Neural cell (in vitro differentiated cells): ENCODE results near the gene EPN1. TPM values are rescaled to one million over a fixed set of nuclear protein-coding genes. Genes with fewer than 3 reads are reported as not detected.

Source experiments
- H2AFZ ChIP-seq: fragments of 200-600, 300-800 bp; sonication (generic), shearing (Covaris generic); 2 replicates; pipeline ENCODE4 v1.6.0; 2014; ENCODE audit warnings: low read depth, mild to moderate bottlenecking, antibody characterized with exemption, low read length, moderate library complexity
- H3F3A ChIP-seq: fragments of 200-600 bp; shearing (Covaris generic); 2 replicates; pipeline ENCODE4 v1.6.1; 2016; ENCODE audit warnings: mild to moderate bottlenecking, moderate library complexity, mixed read lengths, antibody characterized with exemption, low read length; ENCODE audit not compliant: insufficient read depth, poor library complexity, severe bottlenecking
- H3K27ac ChIP-seq: fragments of 200-600, 300-800 bp; sonication (generic), shearing (Covaris generic); 2 replicates; pipeline ENCODE4 v1.5.1; 2014; ENCODE audit warnings: mild to moderate bottlenecking, low read length, moderate library complexity
- H3K27me3 ChIP-seq: fragments of 300-800, 200-600 bp; sonication (generic), shearing (Covaris generic); 2 replicates; pipeline ENCODE4 v1.6.0; 2014; ENCODE audit warnings: mild to moderate bottlenecking, low read depth, low read length, moderate library complexity; ENCODE audit not compliant: insufficient read depth
- H3K36me3 ChIP-seq: fragments of 300-800, 200-600 bp; sonication (generic), shearing (Covaris generic); 2 replicates; pipeline ENCODE4 v1.5.1; 2014; ENCODE audit warnings: mild to moderate bottlenecking, antibody characterized with exemption, low read length, moderate library complexity; ENCODE audit not compliant: insufficient read depth
- H3K4me2 ChIP-seq: fragments of 300-800, 200-600 bp; sonication (generic), shearing (Covaris generic); 2 replicates; pipeline ENCODE4 v1.6.0; 2014; ENCODE audit warnings: mild to moderate bottlenecking, low read length
- H3K4me3 ChIP-seq: fragments of 300-800, 200-600 bp; sonication (generic), shearing (Covaris generic); 2 replicates; pipeline ENCODE4 v1.5.1; 2014; ENCODE audit warnings: mild to moderate bottlenecking, low read length, moderate library complexity
- H3K79me2 ChIP-seq: fragments of 200-600 bp; shearing (Covaris generic); replicated peaks from 2 replicates; pipeline ENCODE4 v1.6.0; 2014; ENCODE audit warnings: mild to moderate bottlenecking, low read length, moderate library complexity; ENCODE audit not compliant: insufficient read depth
- H3K9ac ChIP-seq: fragments of 300-800, 200-600 bp; sonication (generic), shearing (Covaris generic); 2 replicates; pipeline ENCODE4 v1.6.1; 2016; ENCODE audit warnings: mild to moderate bottlenecking, low read length, mixed read lengths
- H3K9me2 ChIP-seq: fragments of 200-600 bp; shearing (Covaris generic); 2 replicates; pipeline ENCODE4 v1.6.1; 2016; ENCODE audit warnings: mild to moderate bottlenecking, low read length, mixed read lengths; ENCODE audit not compliant: insufficient read depth
- H3K9me3 ChIP-seq: fragments of 200-600, 300-800 bp; sonication (generic), shearing (Covaris generic); 2 replicates; pipeline ENCODE4 v1.6.1; 2016; ENCODE audit warnings: mild to moderate bottlenecking, mixed run types, low read length, moderate library complexity, mixed read lengths
- H4K20me1 ChIP-seq: fragments of 200-600 bp; shearing (Covaris generic); 2 replicates; pipeline ENCODE4 v1.6.1; 2016; ENCODE audit warnings: mild to moderate bottlenecking, mixed run types; ENCODE audit not compliant: insufficient read depth
- CTCF ChIP-seq: fragments of 450-650 bp; IDR thresholded peaks from 2 replicates; pipeline ENCODE4 v1.5.1; 2014; ENCODE audit warnings: antibody characterized with exemption, mild to moderate bottlenecking, moderate library complexity; ENCODE audit not compliant: poor library complexity, severe bottlenecking
- EP300 ChIP-seq: fragments of 450-650 bp; conservative IDR thresholded peaks from 2 replicates; pipeline ENCODE4 v1.6.1; 2014; ENCODE audit warnings: antibody characterized with exemption, mild to moderate bottlenecking, moderate library complexity; ENCODE audit not compliant: poor library complexity, severe bottlenecking
- MXI1 ChIP-seq: fragments of 450-650 bp; conservative IDR thresholded peaks from 2 replicates; pipeline ENCODE4 v1.6.1; 2014; ENCODE audit warnings: antibody characterized with exemption, mild to moderate bottlenecking; ENCODE audit not compliant: poor library complexity, severe bottlenecking
- POLR2AphosphoS5 ChIP-seq: IDR thresholded peaks from 2 replicates; pipeline ENCODE4 v1.6.1; 2012
- RAD21 ChIP-seq: fragments of 450-650 bp; conservative IDR thresholded peaks from 2 replicates; pipeline ENCODE4 v1.6.1; 2014; ENCODE audit warnings: antibody characterized with exemption, mild to moderate bottlenecking, moderate library complexity
- REST ChIP-seq: IDR thresholded peaks from 2 replicates; pipeline ENCODE4 v1.6.1; 2012; ENCODE audit warnings: borderline replicate concordance
- SMC3 ChIP-seq: fragments of 450-650 bp; conservative IDR thresholded peaks from 2 replicates; pipeline ENCODE4 v1.6.1; 2014; ENCODE audit warnings: antibody characterized with exemption, mild to moderate bottlenecking, moderate library complexity; ENCODE audit not compliant: poor library complexity
- TAF1 ChIP-seq: IDR thresholded peaks from 2 replicates; pipeline ENCODE4 v1.6.1; 2012; ENCODE audit warnings: low read depth
- polyA plus RNA-seq: library from polyadenylated mRNA; depleted of rRNA; stranded (reverse); fragments of >200 nt; gene quantifications from 2 replicates; pipeline ENCODE4 v1.2.3, GENCODE V29; 2014

Gene EPN1
- polyA plus RNA-seq, 1 donor from 2014 or later, result 21.0 TPM

DNA sequence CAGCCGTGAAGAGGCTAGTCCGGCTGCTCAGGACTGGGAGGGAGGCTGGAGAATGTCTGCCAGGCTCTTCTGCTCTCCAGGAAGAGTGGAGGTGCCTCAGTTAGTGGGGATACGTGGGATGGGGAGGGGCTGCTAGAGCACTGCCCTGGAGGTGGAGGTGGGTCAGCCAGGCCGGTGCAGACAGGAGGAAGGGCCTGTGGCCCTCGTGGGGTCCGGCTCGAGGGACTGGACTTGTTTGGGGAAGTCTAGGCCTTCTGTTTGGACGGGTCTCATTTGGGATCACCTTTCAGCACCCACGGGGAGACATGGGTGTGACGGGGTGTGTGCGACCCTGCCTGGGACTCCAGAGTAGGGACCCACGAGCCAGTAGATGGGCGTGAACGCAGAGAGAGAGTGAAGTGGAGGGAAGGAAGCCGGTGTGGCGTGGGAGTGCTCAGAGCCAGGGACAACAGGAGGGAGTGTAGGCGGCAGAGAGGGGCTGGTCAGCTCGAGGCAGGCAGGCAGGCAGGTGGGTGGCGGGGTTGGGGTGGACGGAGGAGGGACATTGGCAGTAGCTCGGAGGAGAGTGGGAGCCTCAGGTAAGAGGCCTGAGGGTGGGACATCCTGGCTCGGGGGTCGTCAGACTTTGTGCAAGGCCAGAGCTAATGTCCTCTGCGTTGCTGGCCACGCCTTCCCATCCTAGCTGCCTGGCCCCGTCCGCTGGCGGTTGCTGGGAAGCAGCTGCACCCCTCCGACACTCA, 11.5 kb downstream of the EPN1 start:
- Histone ChIP-seq H3K4me2 (no peak overlapping the region), H3K27ac (no peak overlapping the region), H3K27me3 (no peaks in the 10 kb centered on the region), H2AFZ (no peak overlapping the region), H4K20me1 (no peaks in the 10 kb centered on the region), H3K36me3 (no peaks in the 10 kb centered on the region), H3K79me2 (peaks cover 8% of the 10 kb centered on the region), H3F3A (no peaks in the 10 kb centered on the region), H3K9ac (no peak overlapping the region), H3K9me2 (no peaks in the 10 kb centered on the region), H3K9me3 (no peaks in the 10 kb centered on the region), H3K4me3 (no peak overlapping the region)
- TF ChIP-seq RAD21 (no peak), EP300 (no peak)

DNA sequence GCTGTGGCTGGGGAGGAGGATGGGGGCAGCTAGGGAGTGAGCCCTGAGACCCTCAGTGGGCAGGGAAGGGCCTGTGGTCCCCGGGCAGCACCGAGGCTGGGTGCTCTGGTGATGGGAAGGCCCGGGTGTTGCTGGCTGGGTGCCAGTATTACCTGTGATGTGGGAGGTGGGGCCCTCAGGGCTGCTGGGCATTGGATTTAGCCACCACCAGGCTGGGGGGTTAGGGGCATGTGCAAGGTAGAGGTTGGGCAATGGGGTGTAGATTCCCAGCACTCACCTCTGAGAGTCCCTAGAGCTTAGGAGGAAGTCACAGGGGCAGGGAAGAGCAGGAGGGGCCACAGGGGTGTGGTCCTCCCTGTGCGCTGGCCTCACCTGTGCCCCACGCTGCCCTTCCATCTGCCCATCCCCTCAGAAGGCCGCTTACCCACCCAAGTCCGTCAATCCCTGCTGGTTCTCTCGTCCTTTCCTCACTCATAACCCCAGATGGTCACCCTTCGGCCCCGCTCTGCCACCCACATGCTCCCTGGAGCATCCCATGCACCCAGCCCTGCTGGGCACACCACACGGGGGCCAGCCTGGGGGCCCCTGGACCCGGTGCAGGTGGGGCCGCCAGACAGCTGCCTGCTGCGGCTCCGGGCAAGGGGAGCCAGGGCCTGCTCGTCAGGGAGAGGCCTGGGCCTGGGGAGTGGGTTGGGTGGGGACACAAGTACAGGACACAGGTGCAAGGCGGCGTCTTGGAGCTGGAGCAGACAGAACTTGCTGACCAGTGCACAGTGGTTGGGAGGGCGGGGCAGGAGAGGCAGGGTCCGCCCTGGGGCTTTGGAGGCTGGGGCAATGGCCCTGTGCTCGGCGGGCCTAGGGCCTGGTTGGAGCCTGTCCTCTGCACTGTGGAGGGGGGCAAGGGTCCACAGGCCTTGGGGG, 12.5 kb downstream of the EPN1 start:
- Histone ChIP-seq H3F3A (no peaks in the 10 kb centered on the region), H3K27me3 (no peaks in the 10 kb centered on the region), H3K9ac (no peak overlapping the region), H4K20me1 (no peaks in the 10 kb centered on the region), H3K79me2 (peaks cover 5% of the 10 kb centered on the region), H3K27ac (no peak overlapping the region), H3K9me2 (no peaks in the 10 kb centered on the region), H3K4me3 (no peak overlapping the region), H2AFZ (no peak overlapping the region), H3K4me2 (no peak overlapping the region), H3K9me3 (no peaks in the 10 kb centered on the region), H3K36me3 (no peaks in the 10 kb centered on the region)
- TF ChIP-seq SMC3 (no peak), CTCF (no peak), EP300 (no peak), RAD21 (no peak), MXI1 (no peak), TAF1 (no peak), POLR2AphosphoS5 (no peak), REST (no peak)
